ENCODE data around the gene GPR137C. TPM values are rescaled to one million over a fixed set of nuclear protein-coding genes. Genes with fewer than 3 reads are reported as not detected.

Gene GPR137C
- total RNA-seq, 1 donor from 2014 or later = 1.1 TPM

DNA sequence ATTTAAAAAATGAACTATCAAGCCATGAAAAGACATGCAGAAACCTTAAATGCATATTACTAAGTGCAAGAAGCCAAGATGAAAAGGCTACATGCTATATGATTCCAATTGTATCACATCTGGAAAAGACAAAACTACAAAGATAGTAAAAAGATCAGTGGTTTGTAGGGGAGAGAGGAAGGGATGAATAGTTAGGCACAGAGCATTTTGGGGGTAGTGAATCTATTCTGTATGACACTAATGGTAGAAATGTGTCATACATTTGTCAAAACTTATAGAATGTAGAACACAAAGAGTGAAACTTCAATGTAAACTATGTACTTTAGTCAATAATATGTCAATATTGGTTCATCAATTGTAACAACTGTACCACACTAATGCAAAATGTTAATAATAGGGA, 21.2 kb upstream of the GPR137C start:
- H3K4me3 ChIP-seq (ENCODE audit: low read depth, low read length) = no peak overlapping the region
- TF ChIP-seq, protein P1, sequence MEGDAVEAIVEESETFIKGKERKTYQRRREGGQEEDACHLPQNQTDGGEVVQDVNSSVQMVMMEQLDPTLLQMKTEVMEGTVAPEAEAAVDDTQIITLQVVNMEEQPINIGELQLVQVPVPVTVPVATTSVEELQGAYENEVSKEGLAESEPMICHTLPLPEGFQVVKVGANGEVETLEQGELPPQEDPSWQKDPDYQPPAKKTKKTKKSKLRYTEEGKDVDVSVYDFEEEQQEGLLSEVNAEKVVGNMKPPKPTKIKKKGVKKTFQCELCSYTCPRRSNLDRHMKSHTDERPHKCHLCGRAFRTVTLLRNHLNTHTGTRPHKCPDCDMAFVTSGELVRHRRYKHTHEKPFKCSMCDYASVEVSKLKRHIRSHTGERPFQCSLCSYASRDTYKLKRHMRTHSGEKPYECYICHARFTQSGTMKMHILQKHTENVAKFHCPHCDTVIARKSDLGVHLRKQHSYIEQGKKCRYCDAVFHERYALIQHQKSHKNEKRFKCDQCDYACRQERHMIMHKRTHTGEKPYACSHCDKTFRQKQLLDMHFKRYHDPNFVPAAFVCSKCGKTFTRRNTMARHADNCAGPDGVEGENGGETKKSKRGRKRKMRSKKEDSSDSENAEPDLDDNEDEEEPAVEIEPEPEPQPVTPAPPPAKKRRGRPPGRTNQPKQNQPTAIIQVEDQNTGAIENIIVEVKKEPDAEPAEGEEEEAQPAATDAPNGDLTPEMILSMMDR (conservative IDR thresholded peaks at IDR 0.05; ENCODE audit: low read depth, low read length) = no peak
- no peak for DNase-seq (ENCODE audit: low read depth)

DNA sequence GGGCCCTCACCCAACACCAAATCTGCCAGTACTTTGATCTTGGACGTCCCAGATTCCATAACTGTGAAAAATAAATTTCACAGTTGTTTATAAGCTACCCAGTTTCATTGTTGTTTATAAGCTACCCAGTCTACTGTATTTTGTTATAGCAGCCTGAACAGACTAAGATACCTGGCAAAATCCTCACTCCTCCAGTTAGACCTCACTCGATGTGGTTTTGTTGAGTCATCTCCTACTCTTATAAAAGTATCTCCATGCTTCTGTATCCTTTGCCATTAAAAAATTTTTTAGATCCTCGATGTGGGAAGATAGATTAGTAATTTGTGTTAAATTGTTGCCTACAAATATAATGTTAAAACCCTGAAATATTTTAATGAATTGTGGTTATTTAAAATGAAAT, 16.4 kb upstream of the GPR137C start:
- no peak for DNase-seq (ENCODE audit: low read depth)
- no peak overlapping the region for H3K4me3 ChIP-seq (ENCODE audit: low read depth, low read length)
- TF ChIP-seq, protein P1 (conservative IDR thresholded peaks at IDR 0.05; ENCODE audit: low read depth, low read length) = no peak

DNA sequence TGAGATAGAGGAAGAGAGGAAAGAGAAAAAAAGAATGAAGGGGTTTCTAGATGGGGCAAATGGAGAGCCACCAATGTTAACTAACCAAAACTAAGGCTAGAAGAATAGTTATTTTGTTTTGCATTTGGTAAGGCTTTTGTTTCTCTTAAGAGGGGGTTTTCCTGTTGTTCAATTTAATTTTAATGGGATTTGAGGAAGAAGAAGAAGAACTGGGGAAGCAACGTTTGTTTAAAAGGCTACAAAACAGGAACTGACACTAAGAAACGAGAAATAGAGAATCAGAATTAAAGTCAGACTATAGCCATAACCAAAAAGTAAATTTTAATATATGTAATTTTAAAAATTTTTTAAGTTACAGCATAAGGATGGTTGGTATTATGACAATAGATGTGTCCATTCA, 14.0 kb upstream of the GPR137C start:
- no peak for DNase-seq (ENCODE audit: low read depth)
- H3K4me3 ChIP-seq (ENCODE audit: low read depth, low read length) = no peak overlapping the region
- TF ChIP-seq, protein P1 (conservative IDR thresholded peaks at IDR 0.05; ENCODE audit: low read depth, low read length) = no peak

DNA sequence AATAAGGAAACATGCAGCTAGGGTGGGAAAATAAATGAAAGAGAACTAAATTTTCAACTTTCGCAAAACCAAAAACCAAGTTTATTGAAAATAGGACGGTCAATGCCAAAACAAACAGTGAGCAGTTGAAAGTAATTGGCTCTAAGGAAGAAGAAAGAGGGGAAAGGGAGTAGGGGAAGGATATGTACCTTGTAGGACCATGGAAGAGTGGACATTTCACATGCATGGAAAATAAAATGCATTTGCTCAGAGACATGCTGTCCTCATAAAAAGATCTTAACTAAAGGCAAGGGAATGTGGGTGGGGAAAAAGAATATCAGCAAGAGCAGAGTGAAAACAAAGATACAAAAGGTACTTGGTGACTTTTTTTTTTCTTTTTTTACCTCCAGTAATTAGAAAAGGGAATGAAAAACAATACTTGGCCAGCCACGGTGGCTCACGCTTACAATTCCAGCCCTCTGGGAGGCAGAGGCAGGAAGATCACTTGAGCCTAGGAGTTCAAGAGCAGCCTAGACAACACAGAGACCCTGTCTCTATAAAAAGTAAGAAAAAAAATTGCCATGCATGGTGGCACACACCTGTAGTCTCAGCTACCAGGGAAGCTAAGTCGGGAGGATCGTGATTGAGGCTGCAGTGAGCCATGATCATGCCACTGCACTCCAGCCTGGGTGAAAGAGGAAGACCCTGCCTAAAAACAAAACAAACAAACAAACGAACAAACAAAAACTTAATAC, 6.9 kb upstream of the GPR137C start:
- TF ChIP-seq, protein P1 (conservative IDR thresholded peaks at IDR 0.05; ENCODE audit: low read depth, low read length) = no peak
- DNase-seq (ENCODE audit: low read depth) = no peak
- no peak overlapping the region for H3K4me3 ChIP-seq (ENCODE audit: low read depth, low read length)

DNA sequence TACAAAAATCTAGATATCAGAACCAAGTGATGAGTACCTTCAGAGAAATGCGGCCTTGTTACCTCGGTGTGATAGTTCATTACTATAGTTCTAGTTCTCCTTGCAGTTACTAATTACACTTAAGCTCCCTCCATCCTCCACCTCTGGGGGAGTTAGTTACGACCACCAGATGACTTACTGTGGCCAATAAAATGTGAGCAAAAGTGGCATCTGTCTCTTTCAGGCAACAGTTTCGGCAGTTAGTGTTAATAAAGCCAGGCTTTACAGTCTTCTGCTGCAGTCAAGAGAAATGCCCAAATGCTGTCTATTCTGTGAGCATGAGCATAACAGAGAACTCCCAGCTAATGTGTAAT, 6.3 kb upstream of the GPR137C start:
- no peak overlapping the region for H3K4me3 ChIP-seq (ENCODE audit: low read depth, low read length)
- DNase-seq (ENCODE audit: low read depth) = no peak
- TF ChIP-seq, protein P1 (conservative IDR thresholded peaks at IDR 0.05; ENCODE audit: low read depth, low read length) = no peak

DNA sequence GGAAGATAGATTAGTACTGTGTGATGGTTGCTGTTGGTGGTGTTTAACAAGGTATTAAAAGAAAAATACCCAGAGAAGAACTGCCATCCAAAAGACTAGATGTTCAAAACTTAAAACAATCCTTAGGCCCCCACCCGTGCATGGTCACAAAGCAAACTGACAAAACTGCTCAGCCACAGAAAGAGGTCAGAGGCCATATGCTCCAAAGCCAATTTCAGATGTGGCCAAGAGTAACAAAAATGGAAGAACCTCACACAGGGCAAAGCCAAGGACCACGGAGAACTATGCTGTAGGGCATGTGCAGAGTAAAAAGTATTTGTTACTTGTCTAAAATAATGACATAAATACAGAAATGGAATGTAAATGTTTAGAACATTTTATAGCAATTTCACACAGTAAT, 5.6 kb upstream of the GPR137C start:
- TF ChIP-seq, protein P1 (conservative IDR thresholded peaks at IDR 0.05; ENCODE audit: low read depth, low read length) = no peak
- no peak for DNase-seq (ENCODE audit: low read depth)
- H3K4me3 ChIP-seq (ENCODE audit: low read depth, low read length) = no peak overlapping the region

DNA sequence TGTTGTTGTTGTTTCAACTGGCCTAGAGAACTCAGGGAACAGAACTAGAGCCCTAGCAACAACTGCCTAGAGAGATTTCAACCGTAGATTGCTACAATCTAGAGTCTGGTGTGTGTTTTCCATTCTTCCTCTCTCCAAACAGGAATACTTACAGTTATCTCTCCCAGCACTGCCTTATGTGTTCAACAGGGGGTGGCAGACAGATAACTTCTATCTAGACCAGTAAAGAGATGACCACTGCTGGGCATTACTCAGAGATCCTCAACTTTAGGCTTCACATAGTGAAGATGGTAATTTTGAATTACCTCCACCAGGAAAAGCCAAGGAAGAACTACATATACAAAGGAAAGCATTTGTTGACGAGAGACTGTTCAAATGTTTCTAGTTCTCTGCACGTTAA, 5.1 kb upstream of the GPR137C start:
- TF ChIP-seq, protein P1 (conservative IDR thresholded peaks at IDR 0.05; ENCODE audit: low read depth, low read length) = no peak
- H3K4me3 ChIP-seq (ENCODE audit: low read depth, low read length) = no peak overlapping the region
- DNase-seq (ENCODE audit: low read depth) = no peak
